Neural cell (in vitro differentiated cells): ENCODE results near the gene MECP2. TPM values are rescaled to one million over a fixed set of nuclear protein-coding genes. Genes with fewer than 3 reads are reported as not detected.

Experiments used
- H2AFZ ChIP-seq: fragments of 200-600, 300-800 bp; sonication (generic), shearing (Covaris generic); 2 replicates; pipeline ENCODE4 v1.6.0; 2014; ENCODE audit warnings: low read depth, mild to moderate bottlenecking, antibody characterized with exemption, low read length, moderate library complexity
- H3F3A ChIP-seq: fragments of 200-600 bp; shearing (Covaris generic); 2 replicates; pipeline ENCODE4 v1.6.1; 2016; ENCODE audit warnings: mild to moderate bottlenecking, moderate library complexity, mixed read lengths, antibody characterized with exemption, low read length; ENCODE audit not compliant: insufficient read depth, poor library complexity, severe bottlenecking
- H3K27ac ChIP-seq: fragments of 200-600, 300-800 bp; sonication (generic), shearing (Covaris generic); 2 replicates; pipeline ENCODE4 v1.5.1; 2014; ENCODE audit warnings: mild to moderate bottlenecking, low read length, moderate library complexity
- H3K27me3 ChIP-seq: fragments of 300-800, 200-600 bp; sonication (generic), shearing (Covaris generic); 2 replicates; pipeline ENCODE4 v1.6.0; 2014; ENCODE audit warnings: mild to moderate bottlenecking, low read depth, low read length, moderate library complexity; ENCODE audit not compliant: insufficient read depth
- H3K36me3 ChIP-seq: fragments of 300-800, 200-600 bp; sonication (generic), shearing (Covaris generic); 2 replicates; pipeline ENCODE4 v1.5.1; 2014; ENCODE audit warnings: mild to moderate bottlenecking, antibody characterized with exemption, low read length, moderate library complexity; ENCODE audit not compliant: insufficient read depth
- H3K4me2 ChIP-seq: fragments of 300-800, 200-600 bp; sonication (generic), shearing (Covaris generic); 2 replicates; pipeline ENCODE4 v1.6.0; 2014; ENCODE audit warnings: mild to moderate bottlenecking, low read length
- H3K4me3 ChIP-seq: fragments of 300-800, 200-600 bp; sonication (generic), shearing (Covaris generic); 2 replicates; pipeline ENCODE4 v1.5.1; 2014; ENCODE audit warnings: mild to moderate bottlenecking, low read length, moderate library complexity
- H3K79me2 ChIP-seq: fragments of 200-600 bp; shearing (Covaris generic); replicated peaks from 2 replicates; pipeline ENCODE4 v1.6.0; 2014; ENCODE audit warnings: mild to moderate bottlenecking, low read length, moderate library complexity; ENCODE audit not compliant: insufficient read depth
- H3K9ac ChIP-seq: fragments of 300-800, 200-600 bp; sonication (generic), shearing (Covaris generic); 2 replicates; pipeline ENCODE4 v1.6.1; 2016; ENCODE audit warnings: mild to moderate bottlenecking, low read length, mixed read lengths
- H3K9me2 ChIP-seq: fragments of 200-600 bp; shearing (Covaris generic); 2 replicates; pipeline ENCODE4 v1.6.1; 2016; ENCODE audit warnings: mild to moderate bottlenecking, low read length, mixed read lengths; ENCODE audit not compliant: insufficient read depth
- H3K9me3 ChIP-seq: fragments of 200-600, 300-800 bp; sonication (generic), shearing (Covaris generic); 2 replicates; pipeline ENCODE4 v1.6.1; 2016; ENCODE audit warnings: mild to moderate bottlenecking, mixed run types, low read length, moderate library complexity, mixed read lengths
- H4K20me1 ChIP-seq: fragments of 200-600 bp; shearing (Covaris generic); 2 replicates; pipeline ENCODE4 v1.6.1; 2016; ENCODE audit warnings: mild to moderate bottlenecking, mixed run types; ENCODE audit not compliant: insufficient read depth
- EP300 ChIP-seq: fragments of 450-650 bp; conservative IDR thresholded peaks from 2 replicates; pipeline ENCODE4 v1.6.1; 2014; ENCODE audit warnings: antibody characterized with exemption, mild to moderate bottlenecking, moderate library complexity; ENCODE audit not compliant: poor library complexity, severe bottlenecking
- EZH2 ChIP-seq: fragments of 200-600, 300-800 bp; shearing (Covaris generic), sonication (generic); IDR thresholded peaks from 2 replicates; pipeline ENCODE4 v1.6.1; 2014; ENCODE audit warnings: antibody characterized with exemption, low read length, borderline replicate concordance, mild to moderate bottlenecking; ENCODE audit not compliant: insufficient read depth, poor library complexity, severe bottlenecking
- MXI1 ChIP-seq: fragments of 450-650 bp; conservative IDR thresholded peaks from 2 replicates; pipeline ENCODE4 v1.6.1; 2014; ENCODE audit warnings: antibody characterized with exemption, mild to moderate bottlenecking; ENCODE audit not compliant: poor library complexity, severe bottlenecking
- POLR2AphosphoS5 ChIP-seq: IDR thresholded peaks from 2 replicates; pipeline ENCODE4 v1.6.1; 2012
- RAD21 ChIP-seq: fragments of 450-650 bp; conservative IDR thresholded peaks from 2 replicates; pipeline ENCODE4 v1.6.1; 2014; ENCODE audit warnings: antibody characterized with exemption, mild to moderate bottlenecking, moderate library complexity
- SMC3 ChIP-seq: fragments of 450-650 bp; conservative IDR thresholded peaks from 2 replicates; pipeline ENCODE4 v1.6.1; 2014; ENCODE audit warnings: antibody characterized with exemption, mild to moderate bottlenecking, moderate library complexity; ENCODE audit not compliant: poor library complexity
- TAF1 ChIP-seq: IDR thresholded peaks from 2 replicates; pipeline ENCODE4 v1.6.1; 2012; ENCODE audit warnings: low read depth
- polyA plus RNA-seq: library from polyadenylated mRNA; depleted of rRNA; stranded (reverse); fragments of >200 nt; gene quantifications from 2 replicates; pipeline ENCODE4 v1.2.3, GENCODE V29; 2014
- TF ChIP-seq, protein P1 (sequence below): fragments of 450-650 bp; IDR thresholded peaks from 2 replicates; pipeline ENCODE4 v1.5.1; 2014; ENCODE audit warnings: antibody characterized with exemption, mild to moderate bottlenecking, moderate library complexity; ENCODE audit not compliant: poor library complexity, severe bottlenecking
- TF ChIP-seq, protein P2 (sequence below): IDR thresholded peaks from 2 replicates; pipeline ENCODE4 v1.6.1; 2012; ENCODE audit warnings: borderline replicate concordance

MECP2 gene
- polyA plus RNA-seq, 1 donor from 2014 or later = 14.5 TPM

DNA sequence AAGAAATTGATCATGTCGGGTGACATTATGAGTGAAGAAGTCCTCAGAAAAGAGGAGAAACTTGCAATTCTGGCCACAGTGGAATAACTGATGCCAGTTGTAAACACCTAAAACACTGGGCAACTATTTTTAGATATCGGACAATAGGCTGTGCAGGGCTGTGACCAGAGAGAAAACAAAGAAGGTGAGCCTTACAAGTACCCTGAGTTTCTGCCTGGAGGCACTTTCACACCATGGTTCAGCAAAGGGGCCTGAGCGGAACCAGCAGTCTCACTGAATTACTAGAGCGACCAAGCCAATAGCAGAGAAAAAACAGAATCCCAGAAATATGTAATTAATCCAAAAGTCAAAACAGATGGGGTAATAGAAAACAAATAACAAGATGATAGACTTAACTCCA lies 89.0 kb downstream of the MECP2 start:
- H3K9me2 ChIP-seq = no peaks in the 10 kb centered on the region
- H3K79me2 ChIP-seq = no peaks in the 10 kb centered on the region
- no peaks in the 10 kb centered on the region for H3F3A ChIP-seq
- TF ChIP-seq MXI1 = no peak
- TF ChIP-seq, protein P1, sequence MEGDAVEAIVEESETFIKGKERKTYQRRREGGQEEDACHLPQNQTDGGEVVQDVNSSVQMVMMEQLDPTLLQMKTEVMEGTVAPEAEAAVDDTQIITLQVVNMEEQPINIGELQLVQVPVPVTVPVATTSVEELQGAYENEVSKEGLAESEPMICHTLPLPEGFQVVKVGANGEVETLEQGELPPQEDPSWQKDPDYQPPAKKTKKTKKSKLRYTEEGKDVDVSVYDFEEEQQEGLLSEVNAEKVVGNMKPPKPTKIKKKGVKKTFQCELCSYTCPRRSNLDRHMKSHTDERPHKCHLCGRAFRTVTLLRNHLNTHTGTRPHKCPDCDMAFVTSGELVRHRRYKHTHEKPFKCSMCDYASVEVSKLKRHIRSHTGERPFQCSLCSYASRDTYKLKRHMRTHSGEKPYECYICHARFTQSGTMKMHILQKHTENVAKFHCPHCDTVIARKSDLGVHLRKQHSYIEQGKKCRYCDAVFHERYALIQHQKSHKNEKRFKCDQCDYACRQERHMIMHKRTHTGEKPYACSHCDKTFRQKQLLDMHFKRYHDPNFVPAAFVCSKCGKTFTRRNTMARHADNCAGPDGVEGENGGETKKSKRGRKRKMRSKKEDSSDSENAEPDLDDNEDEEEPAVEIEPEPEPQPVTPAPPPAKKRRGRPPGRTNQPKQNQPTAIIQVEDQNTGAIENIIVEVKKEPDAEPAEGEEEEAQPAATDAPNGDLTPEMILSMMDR = no peak
- TF ChIP-seq POLR2AphosphoS5 = no peak
- no peak for TF ChIP-seq EP300
- TF ChIP-seq SMC3 = no peak
- H3K27me3 ChIP-seq = no peaks in the 10 kb centered on the region
- no peak overlapping the region for H3K4me3 ChIP-seq
- H3K9me3 ChIP-seq = no peaks in the 10 kb centered on the region
- no peaks in the 10 kb centered on the region for H4K20me1 ChIP-seq
- H2AFZ ChIP-seq = no peak overlapping the region
- no peak overlapping the region for H3K4me2 ChIP-seq
- H3K36me3 ChIP-seq = no peaks in the 10 kb centered on the region
- no peak overlapping the region for H3K9ac ChIP-seq
- H3K27ac ChIP-seq = no peak overlapping the region

DNA sequence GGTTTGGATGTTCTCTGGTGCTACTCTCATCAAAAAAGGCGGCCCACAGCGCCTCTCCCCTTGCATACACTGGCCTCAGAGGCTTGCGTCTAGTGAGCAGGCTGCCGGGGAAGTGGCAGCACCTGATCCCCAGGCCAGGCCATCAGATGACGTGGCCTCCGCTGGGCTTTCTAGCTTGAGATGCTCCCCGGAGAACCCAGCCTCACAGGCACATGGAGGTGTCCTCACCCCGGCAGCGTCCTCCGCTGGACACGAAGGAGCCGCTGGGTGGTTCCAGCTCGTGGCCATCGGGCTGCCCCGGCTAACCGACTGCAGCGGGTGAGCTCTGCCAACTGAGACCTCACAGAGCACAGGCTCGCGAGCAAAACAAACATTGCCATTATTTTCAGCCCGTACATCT lies 90.6 kb downstream of the MECP2 start:
- no peaks in the 10 kb centered on the region for H3F3A ChIP-seq
- H4K20me1 ChIP-seq = no peaks in the 10 kb centered on the region
- no peaks in the 10 kb centered on the region for H3K27me3 ChIP-seq
- H3K79me2 ChIP-seq = no peaks in the 10 kb centered on the region
- H3K36me3 ChIP-seq = no peaks in the 10 kb centered on the region
- H3K4me3 ChIP-seq = no peak overlapping the region
- H3K9me3 ChIP-seq = no peaks in the 10 kb centered on the region
- H3K4me2 ChIP-seq = no peak overlapping the region
- no peak overlapping the region for H2AFZ ChIP-seq
- H3K9me2 ChIP-seq = no peaks in the 10 kb centered on the region
- no peak for TF ChIP-seq SMC3
- TF ChIP-seq EP300 = no peak
- no peak for TF ChIP-seq EZH2
- TF ChIP-seq RAD21 = no peak
- TF ChIP-seq TAF1 = no peak
- TF ChIP-seq, protein P2, sequence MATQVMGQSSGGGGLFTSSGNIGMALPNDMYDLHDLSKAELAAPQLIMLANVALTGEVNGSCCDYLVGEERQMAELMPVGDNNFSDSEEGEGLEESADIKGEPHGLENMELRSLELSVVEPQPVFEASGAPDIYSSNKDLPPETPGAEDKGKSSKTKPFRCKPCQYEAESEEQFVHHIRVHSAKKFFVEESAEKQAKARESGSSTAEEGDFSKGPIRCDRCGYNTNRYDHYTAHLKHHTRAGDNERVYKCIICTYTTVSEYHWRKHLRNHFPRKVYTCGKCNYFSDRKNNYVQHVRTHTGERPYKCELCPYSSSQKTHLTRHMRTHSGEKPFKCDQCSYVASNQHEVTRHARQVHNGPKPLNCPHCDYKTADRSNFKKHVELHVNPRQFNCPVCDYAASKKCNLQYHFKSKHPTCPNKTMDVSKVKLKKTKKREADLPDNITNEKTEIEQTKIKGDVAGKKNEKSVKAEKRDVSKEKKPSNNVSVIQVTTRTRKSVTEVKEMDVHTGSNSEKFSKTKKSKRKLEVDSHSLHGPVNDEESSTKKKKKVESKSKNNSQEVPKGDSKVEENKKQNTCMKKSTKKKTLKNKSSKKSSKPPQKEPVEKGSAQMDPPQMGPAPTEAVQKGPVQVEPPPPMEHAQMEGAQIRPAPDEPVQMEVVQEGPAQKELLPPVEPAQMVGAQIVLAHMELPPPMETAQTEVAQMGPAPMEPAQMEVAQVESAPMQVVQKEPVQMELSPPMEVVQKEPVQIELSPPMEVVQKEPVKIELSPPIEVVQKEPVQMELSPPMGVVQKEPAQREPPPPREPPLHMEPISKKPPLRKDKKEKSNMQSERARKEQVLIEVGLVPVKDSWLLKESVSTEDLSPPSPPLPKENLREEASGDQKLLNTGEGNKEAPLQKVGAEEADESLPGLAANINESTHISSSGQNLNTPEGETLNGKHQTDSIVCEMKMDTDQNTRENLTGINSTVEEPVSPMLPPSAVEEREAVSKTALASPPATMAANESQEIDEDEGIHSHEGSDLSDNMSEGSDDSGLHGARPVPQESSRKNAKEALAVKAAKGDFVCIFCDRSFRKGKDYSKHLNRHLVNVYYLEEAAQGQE = no peak
- TF ChIP-seq, protein P1 = no peak
- TF ChIP-seq POLR2AphosphoS5 = no peak
- TF ChIP-seq MXI1 = no peak
- no peak overlapping the region for H3K27ac ChIP-seq
- no peak overlapping the region for H3K9ac ChIP-seq
